Tibial nerve (tissue), 4 donors: ENCODE measurements around the gene USP13. TPM values are rescaled to one million over a fixed set of nuclear protein-coding genes. Genes with fewer than 3 reads are reported as not detected.

Experiments
- DNase-seq, 2 donors: peaks; one replicate each; pipeline ENCODE4 v3.0.0-alpha.2; 2019; ENCODE audit warnings: low spot score in 2 of 2
- H3K27ac ChIP-seq, 4 donors: fragments of 200-600 bp; sonication (generic) in 3 of 4; one replicate each; pipeline ENCODE4 v1.5.1; 2017 to 2019; ENCODE audit warnings: mild to moderate bottlenecking in 1 of 4
- H3K27me3 ChIP-seq, 2 donors: fragments of 200-600 bp; sonication (generic) in 1 of 2; one replicate each; pipeline versions ENCODE4 v1.5.1 to v1.6.0; 2017 to 2019
- H3K36me3 ChIP-seq, 3 donors: fragments of 200-600 bp; sonication (generic); one replicate each; pipeline ENCODE4 v1.5.1; 2018 to 2019
- H3K4me1 ChIP-seq, 4 donors: fragments of 200-600 bp; sonication (generic) in 3 of 4; one replicate each; pipeline ENCODE4 v1.5.1; 2017 to 2019
- H3K4me3 ChIP-seq, 4 donors: fragments of 200-600 bp; sonication (generic) in 3 of 4; one replicate each; pipeline ENCODE4 v1.5.1; 2017 to 2019; ENCODE audit warnings: mild to moderate bottlenecking in 1 of 4, moderate library complexity in 1 of 4
- H3K9me3 ChIP-seq, 4 donors: fragments of 200-600 bp; sonication (generic) in 3 of 4; one replicate each; pipeline ENCODE4 v1.5.1; 2017 to 2019
- CTCF ChIP-seq, 5 experiments: fragments of 200-600 bp in 3 of 5; fragments of 450-650 bp in 2 of 5; sonication (generic) in 3 of 5; IDR thresholded peaks; one replicate each; pipeline ENCODE4 v1.5.1; 2016 to 2019; ENCODE audit warnings: antibody characterized with exemption in 5 of 5, mild to moderate bottlenecking in 3 of 5, moderate library complexity in 2 of 5
- EP300 ChIP-seq, 2 donors: sonication (generic); formaldehyde crosslinking; IDR thresholded peaks; one replicate each; pipeline ENCODE4 v1.6.1; 2017; ENCODE audit warnings: antibody characterized with exemption in 2 of 2, mild to moderate bottlenecking in 1 of 2
- POLR2A ChIP-seq, 2 donors: fragments of 450-650 bp; IDR thresholded peaks; one replicate each; pipeline ENCODE4 v1.6.1; 2017; ENCODE audit warnings: antibody characterized with exemption in 2 of 2, mild to moderate bottlenecking in 2 of 2, moderate library complexity in 2 of 2
- WGBS, 2 donors: methylation state at CpG; one replicate each; pipeline ENCODE4 v1.1.5; 2018; 5-methylcytosine and 5-hydroxymethylcytosine counted together
- total RNA-seq, 4 donors: library from RNA; depleted of rRNA; stranded (reverse); fragments of >200 nt; gene quantifications; one replicate each; pipeline ENCODE4 v1.1.0, GENCODE V29; 2016

The USP13 gene
- total RNA-seq, 4 donors from 2014 or later = 9.8 to 16.7 (median 14.2) TPM

- Histone ChIP-seq H3K27ac (peak overlapping the region in 3 of 4 donors; percentile 24 to 82 (median 32)), H3K9me3 (no peaks in the 10 kb centered on the region), H3K4me3 (no peak overlapping the region), H3K36me3 (peaks cover 0 to 4% (median 0%) of the 10 kb centered on the region in 3 donors), H3K27me3 (no peaks in the 10 kb centered on the region), H3K4me1 (peaks cover 0 to 14% (median 0%) of the 10 kb centered on the region in 4 donors)
- TF ChIP-seq CTCF (IDR thresholded peaks at IDR 0.05) = peak; percentile 36 to 60 (median 58)
- no peak for TF ChIP-seq POLR2A (IDR thresholded peaks at IDR 0.05)
- no peak for TF ChIP-seq EP300 (IDR thresholded peaks at IDR 0.05)
- WGBS, 2 donors = 15 to 16% methylated on average over 9 of the region's 9 CpGs
- DNase-seq = peak in 1 of 2 donors; percentile 24
Observed at GRCh38 chr3:179811321-179812095, 158.7 kb downstream of the USP13 start.

GRCh38 chr3:179812096-179812382 lies 159.2 kb downstream of the USP13 start:
- no peak for TF ChIP-seq POLR2A (IDR thresholded peaks at IDR 0.05)
- no peak for TF ChIP-seq CTCF (IDR thresholded peaks at IDR 0.05)
- no peak for TF ChIP-seq EP300 (IDR thresholded peaks at IDR 0.05)
- Histone ChIP-seq H3K4me3 (no peak overlapping the region), H3K27ac (peak overlapping the region in 2 of 4 donors; percentile 32 to 82), H3K36me3 (peaks cover 0 to 4% (median 0%) of the 10 kb centered on the region in 3 donors), H3K9me3 (no peaks in the 10 kb centered on the region), H3K4me1 (peaks cover 0 to 14% (median 0%) of the 10 kb centered on the region in 4 donors), H3K27me3 (no peaks in the 10 kb centered on the region)
- DNase-seq = no peak
- WGBS, 2 donors = 81 to 82% methylated on average over 3 of the region's 3 CpGs

GRCh38 chr3:179819379-179819778 lies 166.5 kb downstream of the USP13 start:
- no peak for DNase-seq
- 44 to 57% methylated on average over 3 of the region's 3 CpGs for WGBS, 2 donors

GRCh38 chr3:179822296-179822695 lies 169.5 kb downstream of the USP13 start:
- H3K27me3 ChIP-seq = no peaks in the 10 kb centered on the region
- WGBS, 2 donors = 92 to 95% methylated on average over 3 of the region's 3 CpGs
- TF ChIP-seq EP300 (IDR thresholded peaks at IDR 0.05) (no peak), POLR2A (IDR thresholded peaks at IDR 0.05) (no peak), CTCF (IDR thresholded peaks at IDR 0.05) (no peak)
- H3K9me3 ChIP-seq = no peaks in the 10 kb centered on the region
- peaks cover 0 to 5% (median 0%) of the 10 kb centered on the region in 3 donors for H3K36me3 ChIP-seq
- no peak overlapping the region for H3K4me3 ChIP-seq
- no peak overlapping the region for H3K27ac ChIP-seq
- H3K4me1 ChIP-seq = no peaks in the 10 kb centered on the region
- no peak for DNase-seq

More at GRCh38 chr3:179819379-179819778, 166.5 kb downstream of the USP13 start:
- Histone ChIP-seq H3K36me3 (peaks cover 0 to 9% (median 0%) of the 10 kb centered on the region in 3 donors), H3K4me1 (no peaks in the 10 kb centered on the region), H3K27me3 (no peaks in the 10 kb centered on the region), H3K4me3 (no peak overlapping the region), H3K27ac (no peak overlapping the region), H3K9me3 (no peaks in the 10 kb centered on the region)
- TF ChIP-seq POLR2A (IDR thresholded peaks at IDR 0.05) (no peak), CTCF (IDR thresholded peaks at IDR 0.05) (no peak), EP300 (IDR thresholded peaks at IDR 0.05) (no peak)

- H3K4me3 ChIP-seq = no peak overlapping the region
- 74 to 75% methylated on average over 6 of the region's 6 CpGs for WGBS, 2 donors
- TF ChIP-seq CTCF (IDR thresholded peaks at IDR 0.05) (no peak), POLR2A (IDR thresholded peaks at IDR 0.05) (no peak), EP300 (IDR thresholded peaks at IDR 0.05) (no peak)
- no peaks in the 10 kb centered on the region for H3K27me3 ChIP-seq
- H3K36me3 ChIP-seq = no peaks in the 10 kb centered on the region
- no peak for DNase-seq
- H3K4me1 ChIP-seq = peaks cover 0 to 11% (median 0%) of the 10 kb centered on the region in 4 donors
- H3K9me3 ChIP-seq = no peaks in the 10 kb centered on the region
- no peak overlapping the region for H3K27ac ChIP-seq
Observed at GRCh38 chr3:179825527-179826246, 172.8 kb downstream of the USP13 start.
